OCI-LY3 (cell line): ENCODE measurements around the gene SCFD1.

Experiments used
- EZH2phosphoT487 ChIP-seq: fragments of 200-600 bp; shearing (Covaris generic); IDR thresholded peaks from 2 replicates; pipeline ENCODE4 v1.6.1; 2018; ENCODE audit warnings: antibody characterized with exemption, mixed run types, low read depth
- TF ChIP-seq, protein P1 (sequence below): fragments of 200-600, 300-600 bp; sonication (generic); IDR thresholded peaks from 2 replicates; pipeline ENCODE4 v1.5.1; 2014; ENCODE audit warnings: antibody characterized with exemption, low read length, low read depth

GRCh38 chr14:30709201-30709600, 87.1 kb downstream of the SCFD1 start:
- TF ChIP-seq, protein P1, sequence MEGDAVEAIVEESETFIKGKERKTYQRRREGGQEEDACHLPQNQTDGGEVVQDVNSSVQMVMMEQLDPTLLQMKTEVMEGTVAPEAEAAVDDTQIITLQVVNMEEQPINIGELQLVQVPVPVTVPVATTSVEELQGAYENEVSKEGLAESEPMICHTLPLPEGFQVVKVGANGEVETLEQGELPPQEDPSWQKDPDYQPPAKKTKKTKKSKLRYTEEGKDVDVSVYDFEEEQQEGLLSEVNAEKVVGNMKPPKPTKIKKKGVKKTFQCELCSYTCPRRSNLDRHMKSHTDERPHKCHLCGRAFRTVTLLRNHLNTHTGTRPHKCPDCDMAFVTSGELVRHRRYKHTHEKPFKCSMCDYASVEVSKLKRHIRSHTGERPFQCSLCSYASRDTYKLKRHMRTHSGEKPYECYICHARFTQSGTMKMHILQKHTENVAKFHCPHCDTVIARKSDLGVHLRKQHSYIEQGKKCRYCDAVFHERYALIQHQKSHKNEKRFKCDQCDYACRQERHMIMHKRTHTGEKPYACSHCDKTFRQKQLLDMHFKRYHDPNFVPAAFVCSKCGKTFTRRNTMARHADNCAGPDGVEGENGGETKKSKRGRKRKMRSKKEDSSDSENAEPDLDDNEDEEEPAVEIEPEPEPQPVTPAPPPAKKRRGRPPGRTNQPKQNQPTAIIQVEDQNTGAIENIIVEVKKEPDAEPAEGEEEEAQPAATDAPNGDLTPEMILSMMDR, result no peak
- no peak for TF ChIP-seq EZH2phosphoT487
